Hypothalamus (tissue), 51 donors: Measurements from ENCODE around the gene FGGY.

Experiments
- DNase-seq, 51 donors: peaks; one replicate each; lab custom pipeline; 2025; lab: John Stamatoyannopoulos, UW

FGGY gene

GRCh38 chr1:59664166-59664565 lies 367.3 kb downstream of the FGGY start:
- no peak for DNase-seq

DNA sequence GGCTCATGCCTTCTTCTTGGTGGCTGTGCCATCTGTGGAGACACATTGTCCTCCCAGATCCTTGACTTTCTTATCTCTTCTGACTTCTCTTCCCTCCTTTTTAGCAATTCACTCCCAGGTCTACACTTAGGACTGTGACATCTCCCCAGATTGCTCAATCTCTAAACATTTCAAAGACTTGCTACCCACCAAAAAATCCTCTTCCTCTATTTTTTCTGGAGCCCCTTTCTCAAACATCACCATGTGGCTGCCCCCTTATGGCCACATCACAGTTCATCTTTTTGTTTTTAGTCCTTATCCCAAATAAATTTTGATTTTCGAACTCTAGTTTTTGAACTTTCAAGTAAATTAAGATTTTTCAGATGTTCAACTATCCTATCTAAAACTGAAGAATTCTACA lies 369.2 kb downstream of the FGGY start:
- no peak for DNase-seq

- DNase-seq, result no peak
These were observed 370.1 kb downstream of the FGGY start for GRCh38 chr1:59667020-59667419.

DNA sequence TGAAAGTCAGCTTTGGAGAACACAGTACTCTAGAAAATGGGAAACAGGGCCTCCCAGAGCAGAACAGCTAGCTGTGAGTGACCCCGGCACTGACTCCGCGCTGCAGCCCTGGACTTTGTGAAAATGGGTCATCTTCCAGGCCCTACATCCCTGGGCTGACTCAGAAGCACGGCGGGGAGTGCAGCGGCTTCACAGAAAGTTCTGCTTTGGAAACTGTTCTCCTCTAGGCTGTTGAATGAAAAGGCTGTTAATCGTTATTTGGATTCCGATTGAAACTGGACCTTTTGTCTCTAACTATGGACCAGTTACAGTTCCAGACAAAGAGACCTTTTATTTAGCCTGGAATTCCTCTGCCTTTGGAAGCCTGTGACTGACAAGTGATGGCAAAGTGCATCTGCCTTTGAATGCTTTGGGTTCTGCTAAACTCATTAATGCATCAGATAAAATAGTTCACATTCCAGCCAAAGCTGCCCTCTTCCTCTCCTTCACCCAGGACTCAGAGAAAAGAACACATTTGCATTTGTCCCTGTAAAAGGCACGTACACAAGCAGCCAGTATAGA lies 372.9 kb downstream of the FGGY start:
- peak in 38 of 51 donors; percentile 9 to 75 (median 42) for DNase-seq

DNA sequence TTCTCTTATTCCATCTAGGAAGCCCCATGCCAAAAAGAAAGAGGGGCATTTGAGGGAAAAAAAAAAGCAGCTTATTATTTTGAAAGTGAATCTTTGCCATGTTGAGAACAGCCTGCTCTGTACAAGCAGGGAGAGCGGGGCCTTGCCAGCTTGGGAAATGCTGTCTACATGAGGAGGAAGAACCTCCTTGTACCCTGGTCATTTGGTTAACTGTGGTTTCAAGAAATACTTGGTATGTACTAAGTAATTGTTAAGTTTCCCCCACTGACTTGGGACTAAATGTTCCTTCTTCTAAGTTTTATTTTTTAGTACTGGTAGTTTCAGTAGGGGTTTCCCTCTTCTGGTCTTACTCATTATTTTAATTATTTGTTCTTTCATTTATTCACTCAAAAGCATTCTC lies 373.8 kb downstream of the FGGY start:
- no peak for DNase-seq

DNA sequence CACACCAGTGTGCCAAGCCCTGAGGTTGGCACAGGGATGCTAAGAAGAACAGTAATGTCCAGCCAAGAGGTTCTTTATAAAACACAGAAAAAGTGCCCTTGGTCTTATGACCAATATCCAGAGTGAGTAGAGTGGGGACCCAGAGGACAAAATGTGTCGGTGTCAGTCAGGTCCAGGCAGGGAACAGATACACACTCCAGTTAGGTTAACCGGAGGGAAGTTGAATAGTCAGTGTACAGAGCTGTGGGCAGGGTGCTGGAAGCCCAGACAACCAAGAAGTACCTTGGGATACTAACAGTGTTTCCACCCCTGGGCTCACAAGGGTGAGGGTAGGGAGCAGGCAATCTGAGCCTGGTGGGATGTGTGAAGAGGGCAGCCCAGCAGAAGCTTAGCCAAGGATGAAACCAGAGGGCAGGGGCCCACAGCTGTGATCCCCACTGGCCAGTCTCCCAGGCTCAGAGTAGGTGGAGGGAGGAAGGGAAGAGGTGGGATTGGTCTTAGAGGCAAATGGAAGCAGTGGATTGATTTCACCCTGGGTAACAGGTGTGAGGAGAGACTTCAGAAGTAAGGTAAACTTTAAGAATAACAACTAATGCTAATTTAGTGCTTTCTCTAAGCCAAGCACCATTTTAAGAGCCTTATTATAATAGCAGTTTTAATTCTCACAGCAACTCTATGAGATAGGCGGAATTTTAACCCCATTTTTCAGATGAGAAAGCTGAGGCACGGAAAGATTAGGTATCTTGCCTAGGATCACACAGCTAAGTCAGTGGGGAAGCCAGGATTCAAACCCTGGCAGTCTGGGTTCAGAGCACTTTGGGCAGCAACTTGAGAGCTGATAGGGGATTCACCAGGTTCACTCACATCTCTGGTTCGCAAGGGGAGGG lies 374.4 kb downstream of the FGGY start:
- peak in 1 of 51 donors; percentile 14 for DNase-seq

DNA sequence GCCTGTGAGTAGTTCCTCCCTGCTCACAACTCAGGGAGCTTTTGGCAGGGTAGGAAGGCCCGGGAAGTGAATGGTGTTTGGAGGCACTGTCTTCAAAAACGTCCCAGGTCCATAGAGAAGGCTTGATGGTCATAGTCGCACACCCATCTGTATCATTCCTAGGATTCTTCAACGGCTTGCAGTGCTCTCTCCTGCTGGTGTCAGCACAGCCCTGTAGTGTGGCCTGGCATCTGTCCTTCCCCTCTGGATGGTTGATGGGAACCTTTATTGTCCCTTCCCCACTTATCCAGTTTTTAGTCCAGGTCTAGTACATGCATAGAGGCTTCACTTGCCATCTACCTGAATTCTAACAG lies 375.0 kb downstream of the FGGY start:
- no peak for DNase-seq

- no peak for DNase-seq
These were observed 376.1 kb downstream of the FGGY start for GRCh38 chr1:59672851-59673572.

- DNase-seq, result no peak
These were observed 376.9 kb downstream of the FGGY start for GRCh38 chr1:59673573-59674450.

- DNase-seq, result no peak
These were observed 377.7 kb downstream of the FGGY start for GRCh38 chr1:59674595-59674994.

GRCh38 chr1:59675936-59676335 lies 379.0 kb downstream of the FGGY start:
- DNase-seq, result no peak

GRCh38 chr1:59678040-59678439 lies 381.1 kb downstream of the FGGY start:
- no peak for DNase-seq

DNA sequence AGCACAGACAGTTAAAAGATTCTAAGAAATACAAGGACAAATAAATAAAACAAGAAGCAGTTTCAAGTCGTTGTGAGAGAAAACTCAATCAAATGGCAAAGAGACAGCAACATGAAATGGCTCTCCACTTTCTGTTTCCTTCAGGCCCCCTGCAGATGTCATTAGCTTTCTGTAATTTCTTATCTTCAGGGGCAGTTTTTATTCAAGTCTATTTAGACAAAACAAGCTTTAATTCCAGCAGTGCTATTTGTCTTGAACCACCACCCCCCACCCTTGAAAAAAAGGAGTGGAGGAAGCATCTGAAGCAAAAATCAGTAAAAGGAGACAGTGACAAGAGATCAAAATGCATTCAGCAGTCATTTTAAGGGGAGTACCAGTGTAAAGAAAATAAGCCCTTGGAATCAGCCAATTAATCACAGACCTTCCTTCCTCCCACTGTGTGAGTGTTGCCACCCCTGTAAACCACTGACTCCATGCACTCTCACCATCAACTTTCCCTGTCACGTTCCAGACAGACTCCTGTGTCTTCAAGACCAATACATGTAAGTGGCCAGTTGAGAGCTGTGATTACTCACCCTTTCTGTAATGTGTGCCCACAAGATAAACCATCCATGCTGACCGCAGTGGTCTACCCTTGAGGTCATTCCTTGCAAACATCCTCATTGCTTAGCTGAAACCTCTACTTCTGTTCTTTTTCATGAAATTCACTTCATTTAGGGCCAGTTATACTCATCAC lies 381.8 kb downstream of the FGGY start:
- DNase-seq, result no peak

- DNase-seq, result no peak
These were observed 383.1 kb downstream of the FGGY start for GRCh38 chr1:59680044-59680443.

DNA sequence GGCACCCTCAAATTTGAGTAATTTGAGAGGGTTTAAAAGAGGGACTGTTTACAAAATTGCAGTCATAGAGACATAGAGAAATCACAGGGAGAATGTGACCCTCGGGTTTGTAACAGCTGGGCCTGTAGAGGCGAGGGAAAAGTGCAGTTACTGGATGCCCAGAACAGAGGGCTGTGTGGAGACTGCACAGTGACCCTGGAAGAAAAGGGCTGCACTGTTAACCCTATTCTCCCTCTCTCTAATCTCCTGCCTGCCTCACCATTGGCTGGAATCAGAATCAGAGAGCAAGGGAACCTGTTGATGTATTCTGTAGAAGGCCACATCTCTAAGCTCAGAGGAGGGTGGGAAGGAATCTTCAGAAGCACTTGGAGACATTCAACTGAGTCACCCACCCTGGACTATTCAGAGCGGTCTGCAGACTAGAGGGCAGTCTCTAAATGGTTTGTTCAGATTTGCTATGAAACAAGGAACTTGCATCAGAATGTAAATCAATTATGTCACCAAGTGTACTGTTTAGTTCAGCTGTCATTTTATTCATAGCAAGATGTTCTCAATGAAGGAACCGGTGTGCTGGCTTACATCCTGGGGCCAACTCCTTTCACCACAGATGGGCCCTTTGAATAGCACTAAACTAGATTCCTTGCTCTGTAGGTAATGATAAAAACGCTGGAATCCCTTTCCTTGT lies 385.6 kb downstream of the FGGY start:
- DNase-seq, result no peak

DNA sequence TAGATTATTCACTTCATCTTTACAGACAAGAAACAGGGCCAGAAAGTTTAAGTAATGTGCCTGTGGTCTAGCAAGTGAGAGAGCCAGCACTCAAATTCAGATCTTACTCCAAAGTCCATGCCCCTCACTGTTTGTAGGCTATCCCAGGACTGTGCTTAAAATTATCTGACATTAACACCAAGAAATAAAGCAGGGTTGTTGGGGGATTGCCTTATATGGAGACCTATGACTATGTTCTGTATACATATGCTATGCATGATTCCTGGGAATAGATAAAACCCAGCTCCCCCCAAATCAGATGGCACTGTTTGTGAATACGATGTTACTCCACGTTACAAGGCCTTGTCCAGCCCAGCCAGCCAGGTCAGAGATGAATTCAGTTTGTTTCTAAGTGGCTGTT lies 386.3 kb downstream of the FGGY start:
- DNase-seq, result no peak

- DNase-seq, result no peak
These were observed 387.8 kb downstream of the FGGY start for GRCh38 chr1:59684698-59685097.

DNA sequence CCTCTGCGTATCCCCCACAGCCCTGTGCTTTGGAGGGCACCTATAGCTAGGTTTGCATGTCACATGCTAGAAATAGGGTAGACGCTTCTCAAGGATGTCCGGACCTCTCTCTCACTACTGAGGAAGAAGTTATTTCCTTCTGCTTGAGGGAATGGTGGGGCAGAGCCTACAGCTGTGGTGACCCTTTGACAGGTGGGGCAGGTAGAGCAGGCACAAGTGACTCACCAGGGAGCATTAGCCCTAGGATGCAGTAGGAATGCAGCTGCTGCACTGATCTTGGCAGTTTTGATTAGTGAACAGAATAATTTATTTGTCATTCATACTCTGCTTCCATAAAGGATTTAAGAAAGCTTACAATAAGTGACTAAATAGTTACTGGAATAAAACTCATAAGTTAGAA lies 388.2 kb downstream of the FGGY start:
- DNase-seq, result no peak

- DNase-seq, result no peak
These were observed 388.8 kb downstream of the FGGY start for GRCh38 chr1:59685666-59686065.

- DNase-seq, result no peak
These were observed 389.3 kb downstream of the FGGY start for GRCh38 chr1:59686170-59686569.
